GM12875 (cell line): ENCODE data around the gene ZC3H12C.

ENCODE experiments used
- H3K4me3 ChIP-seq: one replicate; pipeline ENCODE4 v1.5.1; 2011; ENCODE audit warnings: low read depth, low read length, control low read depth
- TF ChIP-seq, protein P1 (sequence below): IDR thresholded peaks from 2 replicates; pipeline ENCODE4 v1.5.1; 2011; ENCODE audit warnings: low read depth, mild to moderate bottlenecking, control low read depth, inconsistent platforms, low read length, moderate library complexity, borderline replicate concordance; ENCODE audit not compliant: insufficient read depth

Gene ZC3H12C

DNA sequence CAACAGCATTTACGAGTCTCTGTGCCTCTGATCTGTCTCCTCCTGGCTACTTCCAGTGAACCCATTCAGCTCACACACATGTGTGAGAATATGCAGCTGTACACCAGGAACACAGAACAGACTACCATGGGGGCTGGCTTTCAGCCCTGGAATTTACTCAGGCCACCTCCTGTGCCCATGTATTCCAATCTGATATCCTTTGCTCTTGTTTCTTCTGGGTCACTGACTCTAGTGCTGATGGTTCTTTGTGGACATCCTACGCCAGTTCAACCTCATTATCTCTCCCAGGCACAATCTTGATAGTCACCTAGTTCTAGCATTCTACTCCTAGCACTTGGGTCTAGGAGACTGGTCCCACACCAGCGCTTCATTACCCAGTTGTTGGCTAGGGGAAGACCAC, 23.0 kb upstream of the ZC3H12C start:
- H3K4me3 ChIP-seq, result no peak overlapping the region
- TF ChIP-seq, protein P1, sequence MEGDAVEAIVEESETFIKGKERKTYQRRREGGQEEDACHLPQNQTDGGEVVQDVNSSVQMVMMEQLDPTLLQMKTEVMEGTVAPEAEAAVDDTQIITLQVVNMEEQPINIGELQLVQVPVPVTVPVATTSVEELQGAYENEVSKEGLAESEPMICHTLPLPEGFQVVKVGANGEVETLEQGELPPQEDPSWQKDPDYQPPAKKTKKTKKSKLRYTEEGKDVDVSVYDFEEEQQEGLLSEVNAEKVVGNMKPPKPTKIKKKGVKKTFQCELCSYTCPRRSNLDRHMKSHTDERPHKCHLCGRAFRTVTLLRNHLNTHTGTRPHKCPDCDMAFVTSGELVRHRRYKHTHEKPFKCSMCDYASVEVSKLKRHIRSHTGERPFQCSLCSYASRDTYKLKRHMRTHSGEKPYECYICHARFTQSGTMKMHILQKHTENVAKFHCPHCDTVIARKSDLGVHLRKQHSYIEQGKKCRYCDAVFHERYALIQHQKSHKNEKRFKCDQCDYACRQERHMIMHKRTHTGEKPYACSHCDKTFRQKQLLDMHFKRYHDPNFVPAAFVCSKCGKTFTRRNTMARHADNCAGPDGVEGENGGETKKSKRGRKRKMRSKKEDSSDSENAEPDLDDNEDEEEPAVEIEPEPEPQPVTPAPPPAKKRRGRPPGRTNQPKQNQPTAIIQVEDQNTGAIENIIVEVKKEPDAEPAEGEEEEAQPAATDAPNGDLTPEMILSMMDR, result no peak

DNA sequence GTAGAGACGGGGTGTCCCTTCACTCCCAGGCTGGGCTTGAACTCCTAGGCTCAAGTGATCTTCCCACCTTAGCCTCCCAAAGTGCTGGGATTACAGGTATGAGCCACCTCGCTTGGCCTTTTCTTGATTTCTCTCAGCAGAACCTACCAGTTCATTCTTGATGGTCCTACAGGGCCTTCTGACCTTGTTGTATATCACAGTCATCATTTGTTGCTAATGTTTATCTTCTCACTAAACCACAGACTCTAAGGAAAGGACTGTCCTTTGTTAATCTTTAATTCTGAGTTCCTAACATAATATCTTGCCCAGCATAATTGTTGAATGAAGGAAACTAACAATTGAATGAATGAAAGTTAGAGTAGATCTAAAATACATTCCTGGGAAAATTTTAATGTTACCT, 22.0 kb upstream of the ZC3H12C start:
- TF ChIP-seq, protein P1, result no peak
- no peak overlapping the region for H3K4me3 ChIP-seq

DNA sequence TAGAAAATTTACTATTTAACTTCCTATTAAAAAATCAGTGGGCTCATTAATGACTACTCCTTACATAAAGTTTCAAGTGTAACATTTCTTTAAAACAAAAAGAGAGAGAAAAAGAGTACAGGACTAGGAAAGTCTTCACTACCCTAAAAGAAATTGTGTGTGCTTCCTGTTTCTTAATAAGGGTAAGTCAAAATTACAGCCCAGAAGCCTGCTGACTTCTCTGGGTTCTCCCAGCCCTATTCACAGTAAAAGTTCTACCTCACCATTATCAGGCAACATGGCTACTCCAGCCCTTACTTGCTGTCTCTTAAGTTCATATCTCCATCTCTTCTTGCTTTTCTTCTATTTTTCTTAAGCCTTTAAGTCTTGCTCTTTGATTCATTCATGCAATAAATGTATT, 20.3 kb upstream of the ZC3H12C start:
- H3K4me3 ChIP-seq, result no peak overlapping the region
- TF ChIP-seq, protein P1, result no peak

DNA sequence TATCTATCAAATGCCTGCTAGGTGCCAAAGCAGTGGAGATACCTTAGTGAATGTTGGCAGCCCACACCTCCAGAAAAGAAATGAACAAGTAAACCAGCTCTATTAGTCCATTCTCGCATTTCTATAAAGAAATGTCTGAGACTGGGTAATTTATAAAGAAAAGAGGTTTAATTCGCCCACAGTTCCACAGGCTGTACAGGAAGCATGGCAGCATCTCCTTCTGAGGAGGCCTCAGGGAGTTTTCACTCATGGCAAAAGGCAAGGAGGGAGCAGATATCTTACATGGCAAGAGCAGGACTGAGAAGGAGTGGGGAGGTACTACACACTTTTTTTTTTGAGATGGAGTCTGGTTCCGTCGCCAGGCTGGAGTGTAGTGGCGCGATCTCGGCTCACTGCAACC, 18.7 kb upstream of the ZC3H12C start:
- TF ChIP-seq, protein P1, result no peak
- no peak overlapping the region for H3K4me3 ChIP-seq

DNA sequence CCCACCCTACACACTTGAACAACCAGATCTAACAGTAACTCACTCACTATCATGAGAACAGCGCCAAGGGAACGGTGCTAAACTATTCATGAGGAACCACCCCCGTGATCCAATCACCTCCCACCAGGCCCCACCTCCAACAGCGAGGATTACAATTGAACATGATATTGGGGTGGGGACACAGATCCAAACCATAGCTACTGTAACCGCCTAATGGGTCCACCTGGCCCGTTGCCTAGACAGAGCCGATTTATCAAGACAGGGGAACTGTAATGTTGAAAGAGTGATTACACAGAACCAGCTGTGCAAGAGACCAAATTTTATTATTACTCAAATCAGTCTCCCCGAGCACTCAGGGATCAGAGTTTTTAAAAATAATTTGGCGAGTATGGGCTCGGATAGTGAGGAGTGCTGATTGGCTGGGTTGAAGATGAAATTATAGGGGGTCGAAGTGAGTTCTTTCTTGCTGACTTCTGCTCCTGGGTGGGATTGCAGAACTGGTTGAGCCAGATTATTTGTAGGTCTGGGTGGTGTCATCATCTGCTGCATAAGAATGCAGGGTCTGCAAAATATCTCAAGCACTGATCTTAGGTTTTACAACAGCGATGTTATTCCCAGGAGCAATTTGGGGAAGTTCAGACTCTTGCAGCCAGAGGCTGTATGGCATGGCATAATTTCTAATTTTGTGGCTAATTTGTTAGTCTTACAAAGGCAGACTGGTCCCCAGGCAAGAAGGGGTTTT, 17.9 kb upstream of the ZC3H12C start:
- H3K4me3 ChIP-seq, result no peak overlapping the region

DNA sequence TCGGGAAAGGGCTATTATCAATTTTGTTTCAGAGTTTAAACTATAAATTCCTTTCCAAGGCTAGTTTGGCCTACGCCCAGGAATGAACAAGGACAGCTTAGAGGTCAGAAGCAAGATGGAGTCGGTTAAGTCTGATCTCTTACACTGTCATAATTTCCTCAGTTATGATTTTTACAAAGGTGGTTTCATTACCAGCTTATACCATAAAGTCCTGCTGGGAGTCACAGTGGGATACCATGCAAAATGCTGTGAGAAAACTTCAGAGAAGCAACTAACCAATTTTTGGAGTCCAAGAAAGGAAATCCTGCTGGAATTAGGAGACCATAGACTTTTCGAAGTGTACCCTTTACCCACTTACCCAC, 17.4 kb upstream of the ZC3H12C start:
- H3K4me3 ChIP-seq, result no peak overlapping the region
- TF ChIP-seq, protein P1, result no peak

More for the DNA sequence above, 17.9 kb upstream of the ZC3H12C start:
- TF ChIP-seq, protein P1, result no peak

DNA sequence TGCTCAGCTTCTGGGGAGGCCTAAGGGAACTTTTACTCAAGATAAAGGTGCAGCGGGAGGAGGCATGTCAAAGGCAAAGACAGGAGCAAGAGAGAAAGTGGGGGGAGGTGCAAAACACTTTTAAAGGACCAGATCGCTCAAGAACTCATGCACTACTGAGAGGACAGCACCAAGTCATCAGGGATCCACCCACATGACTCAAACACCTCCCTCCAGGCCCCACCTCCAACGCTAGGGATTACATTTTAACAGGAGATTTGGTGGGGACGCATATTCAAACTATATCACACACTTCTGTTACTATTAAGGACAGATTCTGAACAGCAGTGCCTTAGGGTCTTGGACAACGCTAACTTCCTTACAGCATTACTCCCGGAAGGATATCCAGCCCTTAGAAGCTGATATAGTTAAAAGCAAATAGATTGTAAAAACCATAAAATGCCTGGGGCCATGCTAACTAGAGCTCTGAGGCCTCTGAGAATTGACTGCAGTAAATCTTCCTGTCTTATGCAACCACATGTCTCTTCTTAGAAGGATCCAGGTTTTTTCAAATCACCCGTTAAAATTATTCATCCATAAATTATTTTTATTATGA, 16.7 kb upstream of the ZC3H12C start:
- no peak overlapping the region for H3K4me3 ChIP-seq
- TF ChIP-seq, protein P1, result no peak
